HG03280 (cell line): ENCODE results near the gene TIMM44.

Experiments
- ATAC-seq: cut with Tn5 transposase; IDR thresholded peaks from one replicate; pipeline ENCODE4 v1.9.1; 2021; ENCODE audit warnings: mild to moderate bottlenecking, moderate library complexity; ENCODE audit not compliant: unreplicated experiment

Gene TIMM44

DNA sequence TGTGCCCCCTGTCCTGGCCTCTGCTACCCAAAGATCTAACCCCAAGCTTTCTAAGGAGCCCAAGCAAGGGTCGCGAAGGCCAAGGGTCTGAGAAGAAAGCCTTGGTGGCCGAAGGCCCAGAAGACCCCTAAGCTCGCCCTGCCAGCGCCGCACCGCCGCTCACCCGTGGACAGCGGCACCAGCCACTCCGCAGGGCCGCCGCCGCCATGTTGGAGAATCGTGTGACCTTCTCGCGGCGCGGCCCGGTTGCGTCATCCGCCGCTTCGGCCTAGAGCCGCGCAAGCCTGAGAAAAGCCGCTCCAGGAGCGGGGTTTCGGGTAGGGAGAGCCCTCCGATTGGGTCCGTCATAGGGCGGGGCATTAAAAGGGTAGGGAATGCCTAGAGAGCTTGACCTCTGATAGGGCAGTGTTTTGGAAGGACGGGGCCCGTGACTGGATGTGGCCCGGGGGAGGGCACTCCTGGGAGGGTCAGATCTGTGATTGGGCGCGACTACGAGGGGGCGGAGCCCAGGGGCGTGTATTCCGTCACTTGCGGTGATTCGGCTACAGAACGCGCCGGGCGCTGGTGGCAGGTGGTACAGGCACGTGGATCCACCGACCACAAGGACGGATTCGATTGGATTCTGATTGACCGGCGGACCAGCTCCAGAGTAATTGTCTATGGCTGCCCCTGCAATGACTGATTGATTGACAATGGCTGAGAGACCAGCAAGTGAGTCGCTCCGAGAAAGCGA, at the start of gene TIMM44:
Gene TIMM44, minus strand, starts transcription at position 223 of the 733 bp plus-strand sequence. Its CDS starts 15 bp downstream, at position 208.
- peak; percentile 96 for ATAC-seq

- ATAC-seq: no peak
Measured at GRCh38 chr19:7992575-7992974, 49.1 kb upstream of the TIMM44 start.

DNA sequence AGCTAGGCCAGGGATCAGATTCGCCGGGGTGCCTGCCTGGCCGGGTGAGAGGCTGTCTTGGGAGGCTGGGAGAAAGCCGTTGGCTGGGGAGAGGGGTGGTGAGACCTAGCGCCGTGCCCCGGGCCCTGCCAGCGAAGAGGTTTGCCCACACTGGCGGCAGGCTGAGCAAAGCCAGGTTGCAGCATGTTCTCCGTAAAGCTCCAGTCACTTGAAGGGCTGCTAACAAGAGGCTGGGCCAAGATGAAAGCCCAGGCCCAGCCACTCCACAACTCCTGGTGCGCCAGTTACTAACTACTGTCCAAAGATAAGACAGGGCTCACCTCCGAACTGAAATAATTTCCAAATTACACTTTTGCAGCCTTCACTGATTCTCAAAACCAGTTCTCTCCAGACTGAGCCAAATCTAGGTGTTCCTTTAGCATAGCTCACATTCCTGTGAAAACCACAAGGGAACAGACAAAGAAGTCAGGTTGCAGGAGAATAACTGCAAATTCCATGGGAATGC, 45.7 kb upstream of the TIMM44 start:
- no peak for ATAC-seq

GRCh38 chr19:7988307-7988706, 44.8 kb upstream of the TIMM44 start:
- ATAC-seq: no peak

DNA sequence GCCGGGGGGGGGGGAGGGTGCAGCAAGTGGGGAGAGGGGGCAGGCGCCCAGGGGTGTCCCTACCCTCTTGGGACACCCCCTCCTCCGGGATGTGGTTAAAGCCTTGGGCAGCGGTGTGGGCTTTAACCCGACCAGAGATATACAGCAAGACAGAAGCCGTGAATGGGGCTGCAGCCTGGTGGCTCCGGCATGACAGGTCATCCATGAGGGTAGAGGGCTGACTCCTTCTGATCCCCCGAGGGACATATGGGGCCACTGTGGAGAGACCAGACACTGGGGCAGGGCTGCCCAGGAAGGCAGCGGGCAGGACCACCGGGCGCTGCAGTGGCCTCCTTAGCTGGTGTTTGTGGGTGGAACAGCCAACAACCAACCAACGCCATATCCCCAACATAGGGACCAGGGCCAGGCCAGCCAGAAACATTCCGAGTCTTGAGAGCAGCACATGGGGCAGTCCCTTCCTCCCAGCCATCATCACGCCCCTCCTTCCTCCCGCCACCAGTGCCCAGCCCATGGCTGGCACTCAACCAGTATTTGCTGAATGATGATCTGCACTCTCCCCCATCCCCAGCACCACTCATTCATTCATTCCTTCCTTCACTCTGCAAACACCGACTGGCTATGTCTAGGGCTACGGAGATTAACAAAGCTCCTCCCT, 43.8 kb upstream of the TIMM44 start:
- ATAC-seq: no peak

GRCh38 chr19:7986321-7987113, 43.1 kb upstream of the TIMM44 start:
- no peak for ATAC-seq

- ATAC-seq: no peak
Measured at GRCh38 chr19:7985481-7985911, 42.0 kb upstream of the TIMM44 start.

DNA sequence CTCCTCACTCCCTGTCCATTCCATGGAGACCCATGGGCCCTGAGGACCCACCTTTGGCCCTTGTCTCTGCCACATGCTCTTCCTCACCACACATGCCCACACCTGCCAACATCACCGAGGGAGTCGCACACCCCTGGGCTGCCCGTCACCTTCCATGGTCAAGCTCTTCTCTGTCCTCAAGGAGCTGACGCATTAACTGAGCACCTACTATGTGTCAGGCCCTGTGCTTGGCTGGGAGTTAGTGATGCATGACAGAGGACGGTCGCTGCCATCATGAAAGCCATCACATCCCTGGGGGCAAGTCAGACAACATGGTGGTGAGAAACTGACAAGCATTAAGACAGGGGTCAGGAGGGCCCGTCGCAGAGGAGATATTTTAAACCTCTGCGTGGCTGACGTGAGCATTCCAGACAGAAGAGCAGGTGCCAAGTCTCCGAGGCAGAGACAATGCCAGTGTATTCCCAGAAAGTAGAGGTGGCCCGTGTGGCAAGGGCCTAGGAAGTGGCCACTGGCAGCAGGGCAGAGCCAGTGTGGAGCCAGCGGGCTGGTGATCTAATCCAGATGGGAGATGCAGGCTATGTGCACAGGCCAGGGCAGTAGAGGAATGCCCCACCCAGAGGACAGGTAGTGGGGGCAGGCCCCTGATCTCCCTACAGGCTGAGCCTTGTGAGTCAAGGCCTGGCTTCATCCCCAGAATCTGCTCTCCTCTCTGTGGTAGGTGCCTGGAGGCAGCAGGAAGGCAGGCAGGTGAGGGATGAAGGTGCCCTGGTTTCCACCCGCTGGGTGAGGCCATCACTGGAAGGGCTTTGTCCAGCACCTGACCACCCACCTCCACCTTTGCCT, 40.8 kb upstream of the TIMM44 start:
- ATAC-seq: no peak

DNA sequence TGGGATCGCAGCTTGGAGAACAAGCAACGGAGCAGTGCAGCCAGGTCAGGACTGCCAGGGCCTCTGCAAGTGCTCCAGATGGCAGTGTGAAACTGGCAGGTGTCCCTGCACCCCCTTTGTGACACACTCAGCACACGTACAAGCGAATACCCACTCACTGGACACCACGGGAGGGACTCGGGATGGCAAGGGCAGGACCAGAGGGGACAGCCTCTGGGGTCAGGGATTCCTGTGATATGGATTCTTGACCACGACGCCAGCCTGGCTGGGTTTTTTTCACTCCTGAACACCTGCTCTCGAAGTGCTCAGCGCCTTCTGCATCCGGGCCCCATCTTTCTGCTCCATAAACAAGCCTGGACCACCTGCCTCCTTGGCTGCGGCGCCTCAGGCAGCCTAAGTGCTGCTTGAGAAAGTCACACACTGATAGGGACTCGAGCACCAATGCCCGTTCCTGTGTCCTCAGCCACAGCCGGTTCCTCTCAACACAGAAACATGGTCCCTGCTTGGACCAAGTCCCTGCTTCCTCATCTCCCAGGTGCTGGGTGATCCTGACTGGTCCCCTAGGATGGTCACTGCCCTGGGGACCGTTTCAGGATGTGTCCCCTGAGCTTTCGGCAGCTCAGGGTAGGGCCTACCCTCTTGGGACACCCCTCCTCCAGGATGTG, 40.0 kb upstream of the TIMM44 start:
- ATAC-seq: no peak

- ATAC-seq: no peak
Measured at GRCh38 chr19:7982651-7983099, 39.2 kb upstream of the TIMM44 start.

GRCh38 chr19:7982103-7982502, 38.6 kb upstream of the TIMM44 start:
- ATAC-seq: no peak

- no peak for ATAC-seq
Measured at GRCh38 chr19:7981661-7982060, 38.2 kb upstream of the TIMM44 start.

DNA sequence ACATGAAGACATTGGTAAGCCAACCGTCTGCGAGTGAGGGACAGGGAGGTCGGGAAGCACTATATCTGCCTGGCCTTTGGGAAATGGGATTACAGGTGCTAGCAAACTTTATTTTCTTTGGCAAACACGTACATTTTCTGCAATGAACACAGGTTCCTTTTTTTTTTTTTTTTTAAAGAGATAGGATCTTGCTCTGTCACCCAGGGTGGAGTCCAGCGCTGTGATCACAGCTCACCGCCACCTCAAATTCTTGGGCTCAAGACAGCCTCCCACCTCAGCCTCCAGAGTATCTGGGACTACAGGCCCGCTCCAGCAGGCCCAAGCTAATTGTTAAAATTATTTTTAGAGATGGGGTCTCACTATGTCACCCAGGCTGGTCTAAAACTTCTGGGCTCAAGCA, 37.7 kb upstream of the TIMM44 start:
- no peak for ATAC-seq

DNA sequence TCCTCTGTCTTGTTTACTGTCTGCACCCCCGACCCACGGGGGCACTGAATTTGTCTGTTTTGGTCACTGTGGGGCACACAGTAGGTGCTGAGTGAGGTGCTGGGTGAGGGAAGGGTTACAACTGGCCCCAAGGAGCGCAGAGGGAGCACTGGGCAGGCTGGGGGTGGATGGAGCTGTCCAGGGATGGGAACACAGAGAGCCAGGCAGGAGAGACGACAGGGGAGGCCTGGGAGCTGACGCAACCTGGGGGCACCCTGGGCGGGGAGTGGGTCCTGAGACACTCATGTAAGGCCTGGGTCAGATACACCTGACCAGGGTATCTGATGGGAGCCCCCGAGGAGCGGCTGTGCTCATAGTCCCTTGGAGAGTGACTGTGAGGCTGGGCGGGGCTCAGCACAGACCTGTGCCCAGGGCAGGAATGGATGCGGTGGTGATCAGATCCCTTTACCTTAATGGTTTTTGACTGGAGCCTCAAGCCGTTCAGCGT, 37.2 kb upstream of the TIMM44 start:
- ATAC-seq: no peak

DNA sequence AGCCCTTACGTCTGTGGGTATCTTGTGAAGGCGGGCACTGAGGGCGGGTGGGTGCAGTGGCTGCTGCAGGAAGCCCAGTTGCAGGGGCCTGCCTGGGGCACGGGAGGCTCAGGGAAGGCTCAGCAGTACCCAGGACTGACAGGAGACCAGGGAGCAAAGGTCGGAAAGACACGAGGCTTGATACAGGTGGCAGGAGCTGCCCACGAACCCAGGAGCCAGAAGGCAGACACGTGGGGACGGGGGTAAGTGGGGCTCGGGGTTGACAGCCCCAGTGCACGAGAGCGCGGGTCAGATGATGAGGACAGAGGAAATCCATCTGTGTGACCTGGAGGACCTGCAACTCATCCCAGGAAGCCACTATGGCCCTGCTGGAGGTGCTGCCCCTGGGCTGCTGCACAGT, 36.7 kb upstream of the TIMM44 start:
- ATAC-seq: no peak

- no peak for ATAC-seq
Measured at GRCh38 chr19:7979559-7979958, 36.1 kb upstream of the TIMM44 start.

- ATAC-seq: no peak
Measured at GRCh38 chr19:7979011-7979410, 35.5 kb upstream of the TIMM44 start.

GRCh38 chr19:7978179-7978825, 34.8 kb upstream of the TIMM44 start:
- ATAC-seq: no peak

- no peak for ATAC-seq
Measured at GRCh38 chr19:7977723-7978040, 34.2 kb upstream of the TIMM44 start.
